Measurements from ENCODE around the gene BNC2. TPM values are rescaled to one million over a fixed set of nuclear protein-coding genes. Genes with fewer than 3 reads are reported as not detected.

Gene BNC2
- total RNA-seq, 1 donor from 2014 or later = 15.2 TPM

DNA sequence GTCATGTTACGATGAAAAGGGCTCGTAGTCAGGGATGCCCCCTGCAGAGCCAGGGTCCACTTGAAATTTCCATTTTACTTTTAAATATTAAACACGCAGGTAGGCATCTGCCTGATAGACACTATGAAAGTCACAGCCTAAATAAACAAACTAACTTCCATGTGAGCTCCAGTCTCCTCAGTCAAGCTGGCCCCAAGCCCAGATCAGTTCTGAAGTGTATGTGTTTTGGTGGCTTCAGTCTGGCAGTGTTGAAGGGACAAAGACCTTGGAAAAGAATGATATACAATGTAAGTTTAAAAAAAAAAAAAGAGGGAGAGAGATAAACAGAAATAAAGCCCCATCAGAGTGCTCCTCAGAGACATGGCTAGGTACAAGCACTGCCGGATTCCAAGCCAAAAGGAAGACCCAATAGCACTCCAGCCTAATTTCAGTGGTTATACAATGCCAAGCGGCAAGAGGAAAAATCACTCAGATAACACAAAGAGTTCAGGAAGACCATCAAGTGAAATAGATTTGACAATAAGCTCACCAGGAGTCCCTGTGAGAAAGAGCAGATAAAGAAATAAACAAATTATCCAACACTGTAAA lies 181.0 kb downstream of the BNC2 start:
- peaks cover 48% of the 10 kb centered on the region for H3K4me1 Mint-ChIP-seq (ENCODE audit: low read depth, unreplicated experiment)
- DNase-seq = no peak
- no peaks in the 10 kb centered on the region for H3K36me3 Mint-ChIP-seq (ENCODE audit: unreplicated experiment)
- H3K4me3 Mint-ChIP-seq (ENCODE audit: unreplicated experiment) = no peak overlapping the region
- TF ChIP-seq, protein P1, sequence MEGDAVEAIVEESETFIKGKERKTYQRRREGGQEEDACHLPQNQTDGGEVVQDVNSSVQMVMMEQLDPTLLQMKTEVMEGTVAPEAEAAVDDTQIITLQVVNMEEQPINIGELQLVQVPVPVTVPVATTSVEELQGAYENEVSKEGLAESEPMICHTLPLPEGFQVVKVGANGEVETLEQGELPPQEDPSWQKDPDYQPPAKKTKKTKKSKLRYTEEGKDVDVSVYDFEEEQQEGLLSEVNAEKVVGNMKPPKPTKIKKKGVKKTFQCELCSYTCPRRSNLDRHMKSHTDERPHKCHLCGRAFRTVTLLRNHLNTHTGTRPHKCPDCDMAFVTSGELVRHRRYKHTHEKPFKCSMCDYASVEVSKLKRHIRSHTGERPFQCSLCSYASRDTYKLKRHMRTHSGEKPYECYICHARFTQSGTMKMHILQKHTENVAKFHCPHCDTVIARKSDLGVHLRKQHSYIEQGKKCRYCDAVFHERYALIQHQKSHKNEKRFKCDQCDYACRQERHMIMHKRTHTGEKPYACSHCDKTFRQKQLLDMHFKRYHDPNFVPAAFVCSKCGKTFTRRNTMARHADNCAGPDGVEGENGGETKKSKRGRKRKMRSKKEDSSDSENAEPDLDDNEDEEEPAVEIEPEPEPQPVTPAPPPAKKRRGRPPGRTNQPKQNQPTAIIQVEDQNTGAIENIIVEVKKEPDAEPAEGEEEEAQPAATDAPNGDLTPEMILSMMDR (IDR thresholded peaks at IDR 0.05; ENCODE audit: partially characterized antibody, unreplicated experiment) = no peak
- H3K27me3 Mint-ChIP-seq (ENCODE audit: unreplicated experiment) = peaks cover 2% of the 10 kb centered on the region
- H3K9me3 Mint-ChIP-seq (ENCODE audit: unreplicated experiment) = peaks cover 1% of the 10 kb centered on the region
- peak overlapping the region; percentile 30 for H3K27ac Mint-ChIP-seq (ENCODE audit: unreplicated experiment)

DNA sequence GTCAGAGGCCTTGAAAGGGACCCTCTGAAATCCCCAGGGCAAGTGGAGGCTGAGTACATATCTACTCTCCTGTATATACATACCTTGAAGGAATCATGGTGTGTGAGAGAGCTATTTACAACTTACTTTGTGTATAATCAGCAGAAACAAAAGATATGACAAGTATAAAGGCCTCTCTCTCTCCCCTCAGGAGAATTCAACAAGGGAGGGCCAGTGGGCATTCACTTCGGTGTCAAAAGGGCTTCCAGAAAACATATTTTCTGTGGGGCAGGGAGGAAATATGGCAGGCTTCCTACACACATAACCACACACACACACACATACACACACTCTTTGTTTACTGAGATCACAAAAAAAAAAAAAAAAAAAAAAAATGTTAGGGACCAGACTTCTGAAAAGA lies 181.7 kb downstream of the BNC2 start:
- no peak for DNase-seq
- Mint-ChIP-seq H3K36me3 (ENCODE audit: unreplicated experiment) (no peaks in the 10 kb centered on the region), H3K9me3 (ENCODE audit: unreplicated experiment) (peaks cover 1% of the 10 kb centered on the region), H3K27ac (ENCODE audit: unreplicated experiment) (peak overlapping the region; percentile 30), H3K27me3 (ENCODE audit: unreplicated experiment) (peaks cover 2% of the 10 kb centered on the region), H3K4me1 (ENCODE audit: low read depth, unreplicated experiment) (peaks cover 47% of the 10 kb centered on the region), H3K4me3 (ENCODE audit: unreplicated experiment) (no peak overlapping the region)
- TF ChIP-seq, protein P1 (IDR thresholded peaks at IDR 0.05; ENCODE audit: partially characterized antibody, unreplicated experiment) = no peak

DNA sequence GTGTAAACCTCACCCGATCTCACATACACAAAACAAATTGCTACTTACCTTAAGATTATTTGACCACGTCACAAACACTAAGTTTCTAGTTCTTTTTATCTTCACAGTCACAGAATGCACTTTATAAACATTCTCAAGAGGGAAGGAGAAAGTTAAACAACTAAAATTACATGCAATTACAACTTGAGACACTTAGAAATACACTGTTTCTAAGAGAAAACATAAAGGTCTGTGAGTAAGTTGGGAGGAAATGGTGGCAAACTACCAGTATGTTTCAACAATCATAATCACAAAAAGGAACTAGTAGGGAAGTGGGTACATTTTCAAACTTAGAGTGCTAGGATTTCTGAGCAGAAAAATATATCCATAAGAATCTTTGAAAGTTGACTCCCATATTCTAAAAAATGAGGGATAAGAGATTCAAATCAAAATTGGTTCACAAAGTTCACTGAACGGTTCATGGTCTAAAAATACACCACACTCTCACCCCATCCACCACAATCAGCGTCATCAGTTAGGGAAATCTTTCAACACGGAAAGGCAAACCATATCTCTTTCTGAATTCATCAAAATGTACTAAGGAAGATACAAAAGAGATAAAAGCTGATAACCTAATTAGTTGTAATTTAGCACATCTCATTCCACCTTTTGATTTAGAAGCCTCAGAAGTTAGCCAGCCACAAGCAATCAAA lies 182.6 kb downstream of the BNC2 start:
- Mint-ChIP-seq H3K4me3 (ENCODE audit: unreplicated experiment) (peak overlapping the region; percentile 74), H3K9me3 (ENCODE audit: unreplicated experiment) (peaks cover 1% of the 10 kb centered on the region), H3K27me3 (ENCODE audit: unreplicated experiment) (peaks cover 2% of the 10 kb centered on the region), H3K36me3 (ENCODE audit: unreplicated experiment) (no peaks in the 10 kb centered on the region), H3K27ac (ENCODE audit: unreplicated experiment) (peak overlapping the region; percentile 96), H3K4me1 (ENCODE audit: low read depth, unreplicated experiment) (peaks cover 48% of the 10 kb centered on the region)
- TF ChIP-seq, protein P1 (IDR thresholded peaks at IDR 0.05; ENCODE audit: partially characterized antibody, unreplicated experiment) = no peak
- no peak for DNase-seq

DNA sequence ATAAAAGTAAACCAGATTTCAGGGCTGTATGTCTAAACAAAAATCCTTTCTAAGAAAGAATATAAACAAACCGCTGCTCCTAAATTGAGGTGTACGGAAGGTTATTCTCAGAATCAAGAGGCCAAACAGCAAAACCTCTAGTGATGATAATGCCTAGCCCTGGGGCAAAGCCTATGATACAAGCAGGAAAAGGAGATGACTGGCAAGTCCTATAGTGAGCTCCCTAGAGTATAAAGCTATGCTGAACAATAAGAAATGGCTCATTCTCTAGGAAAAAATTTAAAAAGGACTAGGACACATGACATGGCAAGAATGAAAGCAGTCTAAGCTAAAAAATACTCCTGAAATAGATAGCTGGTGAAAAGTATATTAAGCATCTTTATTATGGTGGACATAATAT lies 187.1 kb downstream of the BNC2 start:
- H3K4me3 Mint-ChIP-seq (ENCODE audit: unreplicated experiment) = no peak overlapping the region
- no peak for DNase-seq
- H3K9me3 Mint-ChIP-seq (ENCODE audit: unreplicated experiment) = peaks cover 1% of the 10 kb centered on the region
- H3K4me1 Mint-ChIP-seq (ENCODE audit: low read depth, unreplicated experiment) = peaks cover 48% of the 10 kb centered on the region
- H3K27ac Mint-ChIP-seq (ENCODE audit: unreplicated experiment) = no peak overlapping the region
- TF ChIP-seq, protein P1 (IDR thresholded peaks at IDR 0.05; ENCODE audit: partially characterized antibody, unreplicated experiment) = no peak
- peaks cover 2% of the 10 kb centered on the region for H3K27me3 Mint-ChIP-seq (ENCODE audit: unreplicated experiment)
- H3K36me3 Mint-ChIP-seq (ENCODE audit: unreplicated experiment) = no peaks in the 10 kb centered on the region

DNA sequence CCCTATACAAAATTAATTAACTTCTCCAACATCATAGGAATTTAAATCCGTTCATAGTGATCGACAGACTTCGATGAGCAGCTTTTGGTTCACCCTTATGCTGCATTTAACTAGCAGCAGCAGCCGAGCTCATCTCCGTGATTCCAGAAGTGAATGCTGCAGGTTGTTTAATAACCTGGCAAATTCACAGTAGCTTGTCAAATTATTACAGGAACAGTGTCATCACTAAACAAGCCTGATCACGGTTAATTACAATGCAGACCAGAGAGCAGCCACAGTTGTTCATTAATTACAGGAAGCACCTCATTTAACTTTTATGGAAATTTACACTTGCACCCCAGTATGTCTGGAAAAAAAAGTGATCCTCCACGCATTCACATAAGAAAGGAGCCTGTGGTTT lies 188.2 kb downstream of the BNC2 start:
- Mint-ChIP-seq H3K36me3 (ENCODE audit: unreplicated experiment) (no peaks in the 10 kb centered on the region), H3K4me3 (ENCODE audit: unreplicated experiment) (no peak overlapping the region), H3K27me3 (ENCODE audit: unreplicated experiment) (no peaks in the 10 kb centered on the region), H3K27ac (ENCODE audit: unreplicated experiment) (no peak overlapping the region), H3K9me3 (ENCODE audit: unreplicated experiment) (peaks cover 1% of the 10 kb centered on the region), H3K4me1 (ENCODE audit: low read depth, unreplicated experiment) (peaks cover 39% of the 10 kb centered on the region)
- DNase-seq = no peak
- TF ChIP-seq, protein P1 (IDR thresholded peaks at IDR 0.05; ENCODE audit: partially characterized antibody, unreplicated experiment) = no peak
